Inferior parietal cortex (tissue), 1 donor: ENCODE data around the gene HCFC1.

Source experiments
- DNase-seq: peaks from one replicate; pipeline ENCODE4 v3.0.0-alpha.2; 2016; ENCODE audit errors: extremely low spot score

The HCFC1 gene

DNA sequence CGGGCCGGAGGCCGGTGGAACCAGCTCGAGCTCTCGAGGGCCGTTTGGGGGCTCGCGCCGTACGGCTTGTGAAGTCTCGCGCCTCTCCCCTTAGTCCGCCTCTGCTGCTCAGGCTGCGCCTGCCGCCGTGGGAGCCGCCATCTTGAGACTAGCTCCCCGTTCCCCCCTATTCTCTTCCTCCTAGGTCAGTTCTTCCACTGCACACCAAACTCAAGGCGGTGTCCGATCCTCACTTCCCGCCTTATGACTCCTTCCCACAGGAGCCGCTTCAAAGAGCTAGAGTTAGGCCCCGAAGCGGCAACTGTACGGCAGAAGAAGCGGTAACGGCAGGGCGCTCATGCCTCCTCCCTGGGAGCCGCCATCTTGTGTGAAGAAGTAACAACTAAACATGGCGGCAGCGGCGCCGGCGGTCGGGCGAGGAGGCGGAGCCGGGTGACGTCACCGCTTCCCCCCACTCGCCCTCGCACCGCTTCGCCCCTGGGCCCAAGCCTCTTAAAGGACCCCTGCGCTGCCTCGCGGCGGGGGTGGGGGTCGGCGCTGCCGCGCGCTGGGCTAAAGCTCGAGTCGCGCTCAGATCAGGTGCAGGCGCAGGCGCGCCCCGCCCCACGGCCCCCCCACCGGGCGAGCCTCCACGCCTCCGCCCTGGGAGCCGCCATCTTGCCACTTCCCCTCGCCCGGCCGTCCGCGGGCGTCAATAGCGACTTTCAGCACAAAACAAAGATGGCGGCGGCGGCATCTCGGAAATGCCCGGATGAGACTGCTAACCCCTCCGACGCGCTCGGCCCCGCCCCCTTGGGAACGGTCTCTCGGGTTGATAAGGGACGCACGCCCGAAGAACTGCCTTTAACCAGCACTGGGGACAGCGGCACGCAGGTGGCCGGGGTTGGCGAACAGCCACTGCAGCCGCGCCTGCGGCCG, at the start of gene HCFC1:
HCFC1 (minus strand) TSS at position 369 of the 918 bp plus-strand sequence. CDS start 978 bp downstream, outside the sequence.
- peak; percentile 84 for DNase-seq

DNA sequence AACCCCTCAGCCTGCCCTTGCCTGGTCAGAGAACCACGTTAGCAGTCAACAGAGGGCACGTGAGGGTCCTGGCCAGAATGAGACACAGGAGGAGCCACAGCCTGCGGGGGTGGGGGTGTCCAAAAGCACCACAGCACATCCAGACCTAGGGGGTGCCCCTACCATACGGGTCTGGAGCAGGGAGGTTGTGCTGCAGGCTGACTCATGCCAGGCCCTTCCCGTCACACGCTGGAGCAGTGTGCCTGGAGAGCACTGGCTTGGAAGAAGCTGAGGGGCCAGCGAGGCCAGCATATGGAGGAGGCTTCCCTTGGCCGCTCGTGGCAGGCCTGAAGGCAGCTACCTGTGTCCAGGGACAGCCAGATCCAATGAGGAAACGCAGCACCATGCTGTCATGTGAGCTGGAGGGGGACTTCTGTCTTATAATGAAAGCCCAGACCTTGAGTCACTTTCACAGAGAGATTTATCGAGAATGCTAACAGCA, 49.6 kb upstream of the HCFC1 start:
- no peak for DNase-seq

- DNase-seq = no peak
Observed at GRCh38 chrX:154020536-154021115, 49.0 kb upstream of the HCFC1 start.

DNA sequence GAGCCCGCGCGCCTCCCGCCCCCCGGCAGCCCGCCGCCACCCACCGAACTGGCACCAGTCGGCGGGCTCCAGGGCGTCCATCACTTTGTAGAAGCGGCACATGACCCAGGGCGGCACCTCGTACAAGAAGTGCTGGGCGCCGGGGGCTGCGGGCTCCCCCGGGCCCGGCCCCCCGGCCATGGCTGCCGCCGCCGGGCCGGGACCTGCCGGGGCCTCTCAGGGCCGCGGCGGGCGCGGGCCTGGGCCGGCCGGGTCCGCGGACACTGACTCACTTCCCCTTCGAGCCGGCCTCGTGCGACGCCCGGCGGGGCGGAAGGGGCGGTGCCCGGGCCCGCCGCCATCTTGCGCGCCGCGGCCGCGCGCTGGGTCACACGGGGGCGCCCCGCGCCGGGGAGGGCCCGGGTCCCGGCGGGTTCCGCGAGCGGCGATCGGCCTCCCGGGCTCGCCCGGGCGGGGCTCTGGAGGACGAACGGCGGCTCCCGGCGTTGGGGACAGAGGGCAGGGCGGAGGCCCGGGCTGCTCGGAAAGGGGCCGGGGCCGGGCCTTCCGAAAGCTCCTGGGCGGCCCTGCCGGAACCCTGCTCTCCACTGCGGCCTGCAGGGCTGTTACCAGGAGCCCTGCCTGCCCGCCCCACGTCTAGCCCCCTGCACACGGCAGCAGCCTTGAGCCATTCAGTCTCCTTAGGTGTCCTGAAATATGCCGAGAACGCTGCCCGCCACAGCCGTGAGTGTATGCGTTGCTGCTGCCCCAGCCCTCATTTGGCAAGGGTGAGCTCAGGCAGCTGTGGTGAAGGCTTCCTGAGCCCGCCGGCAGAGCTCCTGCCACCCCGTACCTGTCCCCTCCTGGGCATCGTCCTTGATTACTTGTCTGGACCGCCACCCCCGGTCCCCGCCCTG, 48.3 kb upstream of the HCFC1 start, which contains the start of gene IRAK1:
IRAK1 (minus strand) TSS at position 270 of the 896 bp plus-strand sequence; CDS start at position 180, 90 bp downstream.
- no peak for DNase-seq

- DNase-seq = no peak
Observed at GRCh38 chrX:154019061-154019621, 47.5 kb upstream of the HCFC1 start.

- DNase-seq = no peak
Observed at GRCh38 chrX:154018518-154019060, 47.0 kb upstream of the HCFC1 start.

- no peak for DNase-seq
Observed at GRCh38 chrX:154017766-154018517, 46.3 kb upstream of the HCFC1 start.

- DNase-seq = no peak
Observed at GRCh38 chrX:154016366-154017076, 44.9 kb upstream of the HCFC1 start.

DNA sequence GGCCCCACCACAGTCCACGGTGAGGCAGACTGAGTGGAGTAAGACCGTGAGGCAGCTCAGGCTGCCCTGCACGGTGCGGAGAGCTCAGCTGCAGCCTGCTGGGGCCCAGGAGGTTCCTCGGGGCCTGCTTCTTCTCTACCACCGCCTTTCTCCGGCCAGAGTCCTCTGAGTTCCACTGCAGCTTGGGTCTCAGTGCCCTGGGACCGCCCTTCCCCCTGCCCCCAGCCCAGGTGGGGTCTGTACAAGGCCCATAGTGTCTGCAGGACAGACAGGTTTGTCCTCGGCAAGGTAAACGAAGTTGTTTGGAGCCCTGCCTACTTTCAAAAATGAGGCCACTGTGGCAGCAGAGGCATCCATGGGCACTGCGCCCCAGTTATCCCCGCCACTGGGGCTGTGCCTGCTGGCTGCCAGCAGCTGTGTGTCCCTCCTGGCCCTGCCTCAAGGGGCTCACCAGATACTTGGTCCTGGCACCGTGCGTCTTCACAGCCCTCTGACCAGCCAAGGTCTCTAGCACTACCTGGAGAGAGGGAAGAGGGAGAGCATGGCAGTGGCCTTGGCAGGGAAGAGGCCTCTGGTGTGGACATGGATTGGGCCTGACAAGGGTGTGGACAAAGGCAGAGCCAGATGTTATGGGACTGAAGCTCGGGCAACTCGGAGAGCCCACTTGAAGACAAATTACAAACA, 44.1 kb upstream of the HCFC1 start:
- DNase-seq = no peak

DNA sequence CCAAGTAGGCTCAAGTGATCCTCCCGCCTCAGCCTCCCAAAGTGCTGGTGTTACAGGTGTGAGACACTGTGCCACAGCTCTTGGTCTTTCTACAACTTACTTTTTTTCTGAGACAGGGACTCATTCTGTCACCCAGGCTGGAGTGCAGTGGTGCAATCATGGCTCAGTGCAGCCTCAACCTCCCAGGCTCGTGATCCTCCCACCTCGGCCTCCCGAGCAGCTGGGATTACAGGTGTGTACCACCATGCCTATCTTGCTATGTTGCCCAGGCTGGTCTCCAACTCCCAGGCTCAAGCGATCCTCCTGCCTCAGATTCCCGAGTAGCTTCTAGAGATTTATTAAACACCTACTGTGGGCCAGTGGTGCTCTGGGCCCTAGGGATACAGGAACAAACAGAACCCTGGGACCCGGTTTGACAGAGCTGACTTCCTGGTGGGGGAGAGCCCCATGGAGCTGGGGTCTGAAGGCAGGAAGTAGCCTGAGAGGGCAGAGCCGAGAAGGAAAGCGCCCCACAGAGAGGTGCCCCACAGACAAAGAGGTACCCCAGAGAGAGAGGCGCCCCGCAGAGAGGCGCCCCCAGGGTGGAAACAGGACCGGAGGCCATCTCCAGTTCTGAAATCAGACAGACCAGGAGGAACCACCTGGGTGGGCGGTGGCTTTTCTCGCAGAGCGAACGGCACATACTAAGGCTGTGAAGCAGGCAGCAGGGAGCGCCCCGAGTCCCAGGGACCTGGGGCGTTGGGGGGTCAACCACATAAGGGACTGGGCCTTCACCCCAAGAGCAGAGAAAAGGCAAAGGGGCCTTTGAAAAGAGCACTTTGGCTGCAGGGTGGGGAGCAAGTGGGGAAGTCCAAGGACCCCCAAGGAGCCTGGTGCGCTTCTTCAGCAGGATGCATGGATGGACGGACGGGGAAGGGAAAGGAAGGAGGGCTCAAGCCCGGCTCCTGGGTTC, 43.1 kb upstream of the HCFC1 start:
- no peak for DNase-seq

GRCh38 chrX:154013614-154014360, 42.2 kb upstream of the HCFC1 start:
- peak; percentile 55 for DNase-seq

DNA sequence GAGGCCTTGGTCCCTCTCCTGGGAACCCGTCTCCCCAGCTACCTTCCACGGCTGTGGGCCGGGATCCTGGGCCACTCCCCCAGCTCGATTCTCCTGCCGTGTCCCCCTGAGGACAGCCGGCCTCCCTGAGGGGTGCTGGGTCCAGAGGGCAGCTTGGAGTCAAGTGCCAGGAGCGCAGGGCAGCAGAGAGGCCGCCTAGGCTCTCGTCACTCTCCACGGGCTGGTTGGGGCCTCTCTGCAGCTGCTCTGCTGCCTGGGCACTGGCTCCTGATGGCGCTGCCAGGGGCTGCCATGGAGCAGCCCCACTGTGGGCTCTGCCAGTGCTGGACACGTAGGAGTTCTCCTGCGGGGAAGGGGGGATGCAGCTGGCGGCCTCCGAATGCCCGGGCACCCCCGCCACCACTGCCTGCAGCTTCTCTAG, 41.4 kb upstream of the HCFC1 start:
- no peak for DNase-seq

DNA sequence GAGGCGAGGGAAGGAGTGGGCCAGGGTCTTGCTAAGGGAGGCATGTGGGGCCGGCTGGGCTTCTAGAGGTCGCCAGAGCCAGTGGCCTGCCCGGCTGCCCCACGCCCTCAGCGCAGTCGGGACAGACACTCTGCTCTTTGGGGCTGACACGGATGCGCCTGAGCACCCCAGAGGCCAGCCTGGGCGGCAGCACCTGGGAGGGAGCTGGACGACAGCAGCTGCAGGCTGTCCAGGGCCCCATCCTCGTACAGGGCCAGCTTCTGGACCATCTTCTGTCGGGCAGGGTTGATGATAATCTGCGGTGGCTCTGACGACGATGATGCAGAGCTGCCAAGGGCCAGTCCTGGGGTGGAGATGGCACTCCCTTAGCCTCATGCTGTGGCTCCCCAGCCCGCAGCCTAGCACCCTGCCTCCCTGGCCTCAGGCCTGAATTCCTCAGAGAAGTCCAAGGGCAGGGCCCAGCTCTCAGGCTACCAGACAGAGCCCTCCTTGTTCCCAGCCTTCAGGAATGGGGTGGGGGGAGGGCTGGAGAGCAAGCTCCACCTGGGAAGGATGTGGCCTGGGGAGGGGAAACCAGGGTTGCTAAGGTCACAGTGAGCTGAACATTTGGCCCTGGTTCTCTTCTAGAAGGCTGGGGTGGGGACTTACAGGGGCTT, 40.8 kb upstream of the HCFC1 start:
- no peak for DNase-seq

- no peak for DNase-seq
Observed at GRCh38 chrX:154011376-154012335, 40.0 kb upstream of the HCFC1 start.

- DNase-seq = no peak
Observed at GRCh38 chrX:154010330-154011087, 38.9 kb upstream of the HCFC1 start.
